Neural cell (in vitro differentiated cells): ENCODE measurements around the gene PEX11A. TPM values are rescaled to one million over a fixed set of nuclear protein-coding genes. Genes with fewer than 3 reads are reported as not detected.

Source experiments
- H2AFZ ChIP-seq: fragments of 200-600, 300-800 bp; sonication (generic), shearing (Covaris generic); 2 replicates; pipeline ENCODE4 v1.6.0; 2014; ENCODE audit warnings: low read depth, mild to moderate bottlenecking, antibody characterized with exemption, low read length, moderate library complexity
- H3F3A ChIP-seq: fragments of 200-600 bp; shearing (Covaris generic); 2 replicates; pipeline ENCODE4 v1.6.1; 2016; ENCODE audit warnings: mild to moderate bottlenecking, moderate library complexity, mixed read lengths, antibody characterized with exemption, low read length; ENCODE audit not compliant: insufficient read depth, poor library complexity, severe bottlenecking
- H3K27ac ChIP-seq: fragments of 200-600, 300-800 bp; sonication (generic), shearing (Covaris generic); 2 replicates; pipeline ENCODE4 v1.5.1; 2014; ENCODE audit warnings: mild to moderate bottlenecking, low read length, moderate library complexity
- H3K27me3 ChIP-seq: fragments of 300-800, 200-600 bp; sonication (generic), shearing (Covaris generic); 2 replicates; pipeline ENCODE4 v1.6.0; 2014; ENCODE audit warnings: mild to moderate bottlenecking, low read depth, low read length, moderate library complexity; ENCODE audit not compliant: insufficient read depth
- H3K36me3 ChIP-seq: fragments of 300-800, 200-600 bp; sonication (generic), shearing (Covaris generic); 2 replicates; pipeline ENCODE4 v1.5.1; 2014; ENCODE audit warnings: mild to moderate bottlenecking, antibody characterized with exemption, low read length, moderate library complexity; ENCODE audit not compliant: insufficient read depth
- H3K4me2 ChIP-seq: fragments of 300-800, 200-600 bp; sonication (generic), shearing (Covaris generic); 2 replicates; pipeline ENCODE4 v1.6.0; 2014; ENCODE audit warnings: mild to moderate bottlenecking, low read length
- H3K4me3 ChIP-seq: fragments of 300-800, 200-600 bp; sonication (generic), shearing (Covaris generic); 2 replicates; pipeline ENCODE4 v1.5.1; 2014; ENCODE audit warnings: mild to moderate bottlenecking, low read length, moderate library complexity
- H3K79me2 ChIP-seq: fragments of 200-600 bp; shearing (Covaris generic); replicated peaks from 2 replicates; pipeline ENCODE4 v1.6.0; 2014; ENCODE audit warnings: mild to moderate bottlenecking, low read length, moderate library complexity; ENCODE audit not compliant: insufficient read depth
- H3K9ac ChIP-seq: fragments of 300-800, 200-600 bp; sonication (generic), shearing (Covaris generic); 2 replicates; pipeline ENCODE4 v1.6.1; 2016; ENCODE audit warnings: mild to moderate bottlenecking, low read length, mixed read lengths
- H3K9me2 ChIP-seq: fragments of 200-600 bp; shearing (Covaris generic); 2 replicates; pipeline ENCODE4 v1.6.1; 2016; ENCODE audit warnings: mild to moderate bottlenecking, low read length, mixed read lengths; ENCODE audit not compliant: insufficient read depth
- H3K9me3 ChIP-seq: fragments of 200-600, 300-800 bp; sonication (generic), shearing (Covaris generic); 2 replicates; pipeline ENCODE4 v1.6.1; 2016; ENCODE audit warnings: mild to moderate bottlenecking, mixed run types, low read length, moderate library complexity, mixed read lengths
- H4K20me1 ChIP-seq: fragments of 200-600 bp; shearing (Covaris generic); 2 replicates; pipeline ENCODE4 v1.6.1; 2016; ENCODE audit warnings: mild to moderate bottlenecking, mixed run types; ENCODE audit not compliant: insufficient read depth
- CTCF ChIP-seq: fragments of 450-650 bp; IDR thresholded peaks from 2 replicates; pipeline ENCODE4 v1.5.1; 2014; ENCODE audit warnings: antibody characterized with exemption, mild to moderate bottlenecking, moderate library complexity; ENCODE audit not compliant: poor library complexity, severe bottlenecking
- EP300 ChIP-seq: fragments of 450-650 bp; conservative IDR thresholded peaks from 2 replicates; pipeline ENCODE4 v1.6.1; 2014; ENCODE audit warnings: antibody characterized with exemption, mild to moderate bottlenecking, moderate library complexity; ENCODE audit not compliant: poor library complexity, severe bottlenecking
- EZH2 ChIP-seq: fragments of 200-600, 300-800 bp; shearing (Covaris generic), sonication (generic); IDR thresholded peaks from 2 replicates; pipeline ENCODE4 v1.6.1; 2014; ENCODE audit warnings: antibody characterized with exemption, low read length, borderline replicate concordance, mild to moderate bottlenecking; ENCODE audit not compliant: insufficient read depth, poor library complexity, severe bottlenecking
- MXI1 ChIP-seq: fragments of 450-650 bp; conservative IDR thresholded peaks from 2 replicates; pipeline ENCODE4 v1.6.1; 2014; ENCODE audit warnings: antibody characterized with exemption, mild to moderate bottlenecking; ENCODE audit not compliant: poor library complexity, severe bottlenecking
- POLR2AphosphoS5 ChIP-seq: IDR thresholded peaks from 2 replicates; pipeline ENCODE4 v1.6.1; 2012
- RAD21 ChIP-seq: fragments of 450-650 bp; conservative IDR thresholded peaks from 2 replicates; pipeline ENCODE4 v1.6.1; 2014; ENCODE audit warnings: antibody characterized with exemption, mild to moderate bottlenecking, moderate library complexity
- REST ChIP-seq: IDR thresholded peaks from 2 replicates; pipeline ENCODE4 v1.6.1; 2012; ENCODE audit warnings: borderline replicate concordance
- SMC3 ChIP-seq: fragments of 450-650 bp; conservative IDR thresholded peaks from 2 replicates; pipeline ENCODE4 v1.6.1; 2014; ENCODE audit warnings: antibody characterized with exemption, mild to moderate bottlenecking, moderate library complexity; ENCODE audit not compliant: poor library complexity
- TAF1 ChIP-seq: IDR thresholded peaks from 2 replicates; pipeline ENCODE4 v1.6.1; 2012; ENCODE audit warnings: low read depth
- polyA plus RNA-seq: library from polyadenylated mRNA; depleted of rRNA; stranded (reverse); fragments of >200 nt; gene quantifications from 2 replicates; pipeline ENCODE4 v1.2.3, GENCODE V29; 2014

Gene PEX11A
- polyA plus RNA-seq, 1 donor from 2014 or later, result 13.6 TPM

GRCh38 chr15:89656116-89656815, 34.3 kb downstream of the PEX11A start:
- H4K20me1 ChIP-seq, result no peaks in the 10 kb centered on the region
- no peaks in the 10 kb centered on the region for H3K36me3 ChIP-seq
- no peaks in the 10 kb centered on the region for H3K79me2 ChIP-seq
- no peak overlapping the region for H3K27ac ChIP-seq
- TF ChIP-seq EP300, result no peak
- no peak for TF ChIP-seq SMC3
- TF ChIP-seq EZH2, result no peak
- no peak for TF ChIP-seq MXI1
- no peak for TF ChIP-seq RAD21
- TF ChIP-seq TAF1, result no peak
- no peak for TF ChIP-seq CTCF
- no peak for TF ChIP-seq REST
- no peak for TF ChIP-seq POLR2AphosphoS5
- H3K9ac ChIP-seq, result no peak overlapping the region
- no peaks in the 10 kb centered on the region for H3K27me3 ChIP-seq
- no peak overlapping the region for H2AFZ ChIP-seq
- no peaks in the 10 kb centered on the region for H3K9me3 ChIP-seq
- H3K4me3 ChIP-seq, result no peak overlapping the region
- H3K4me2 ChIP-seq, result no peak overlapping the region
- no peaks in the 10 kb centered on the region for H3K9me2 ChIP-seq
- H3F3A ChIP-seq, result no peaks in the 10 kb centered on the region

GRCh38 chr15:89654847-89655805, 35.4 kb downstream of the PEX11A start, which contains the start of gene KIF7:
Gene KIF7 (minus strand): TSS chr15:89655467. CDS start chr15:89652930, 2,537 bp downstream.
- Histone ChIP-seq H2AFZ (peak within 1 kb of the TSS; percentile 69), H3K9me3 (no peaks in the 10 kb centered on the region), H3K79me2 (no peaks in the 10 kb centered on the region), H3F3A (no peaks in the 10 kb centered on the region), H3K27me3 (no peaks in the 10 kb centered on the region), H3K9ac (peak within 1 kb of the TSS; percentile 68), H3K4me3 (peak within 1 kb of the TSS; percentile 95), H3K27ac (no peak within 1 kb of the TSS), H4K20me1 (no peaks in the 10 kb centered on the region), H3K9me2 (no peaks in the 10 kb centered on the region), H3K36me3 (no peaks in the 10 kb centered on the region), H3K4me2 (peak within 1 kb of the TSS; percentile 84)
- TF ChIP-seq POLR2AphosphoS5 (peak; percentile 60), MXI1 (peak; percentile 59), REST (no peak)
